Renal cortical epithelial cell (primary cell): ENCODE results near the gene SNX8. TPM values are rescaled to one million over a fixed set of nuclear protein-coding genes. Genes with fewer than 3 reads are reported as not detected.

Experiments used
- DNase-seq: peaks from one replicate; pipeline ENCODE4 v3.0.0-alpha.2; 2011; ENCODE audit warnings: low read depth
- total RNA-seq: library from RNA; depleted of rRNA; stranded (reverse); fragments of >200 nt; gene quantifications from 2 replicates; pipeline ENCODE4 v1.2.3, GENCODE V29; 2014

Gene SNX8
- total RNA-seq, 1 donor from 2014 or later = 7.3 TPM

DNA sequence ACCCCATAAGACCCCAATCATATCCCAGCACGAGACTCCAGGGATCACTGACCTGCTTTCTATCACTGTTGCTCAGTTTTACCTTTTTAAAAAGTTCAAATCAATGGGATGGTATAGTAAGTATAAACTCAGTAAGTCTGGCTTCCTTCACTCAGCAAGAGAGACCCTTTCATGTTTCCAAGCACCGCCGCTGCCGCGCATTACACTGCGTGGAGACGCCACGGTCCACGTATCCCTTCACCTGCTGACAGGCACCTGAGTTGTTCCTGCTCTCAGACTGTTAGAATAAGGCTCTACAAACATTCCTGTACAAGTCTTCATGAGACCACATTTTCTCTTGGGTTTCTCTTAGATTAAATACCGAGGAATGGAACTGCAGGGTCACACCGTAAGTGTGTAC is 109.8 kb downstream of the SNX8 start:
- DNase-seq = no peak

DNA sequence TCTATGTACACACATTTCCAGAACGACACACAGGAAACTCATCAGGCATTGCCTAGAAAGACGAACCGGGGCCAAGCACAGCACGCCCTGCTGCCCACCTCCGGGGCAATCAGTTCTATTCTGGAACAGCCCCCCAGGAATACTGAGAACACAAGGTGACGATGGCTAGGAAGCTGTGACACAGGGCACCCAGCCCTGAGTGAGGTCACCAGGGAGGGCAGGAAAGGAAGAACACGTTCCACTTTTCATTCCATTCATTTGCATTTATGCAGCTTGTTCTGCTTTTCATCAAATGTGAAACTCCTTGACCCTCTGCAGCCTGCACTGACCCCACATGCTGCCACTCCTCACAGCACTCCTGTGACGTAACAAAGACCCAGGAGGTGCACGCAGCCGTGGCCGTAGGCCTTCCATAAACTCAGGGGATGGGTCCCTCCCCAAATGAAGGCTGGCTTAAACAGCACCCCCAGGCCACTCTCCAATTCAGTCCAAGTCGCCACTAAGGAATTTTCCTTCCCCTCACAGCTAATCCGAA is 110.4 kb downstream of the SNX8 start:
- DNase-seq = no peak

DNA sequence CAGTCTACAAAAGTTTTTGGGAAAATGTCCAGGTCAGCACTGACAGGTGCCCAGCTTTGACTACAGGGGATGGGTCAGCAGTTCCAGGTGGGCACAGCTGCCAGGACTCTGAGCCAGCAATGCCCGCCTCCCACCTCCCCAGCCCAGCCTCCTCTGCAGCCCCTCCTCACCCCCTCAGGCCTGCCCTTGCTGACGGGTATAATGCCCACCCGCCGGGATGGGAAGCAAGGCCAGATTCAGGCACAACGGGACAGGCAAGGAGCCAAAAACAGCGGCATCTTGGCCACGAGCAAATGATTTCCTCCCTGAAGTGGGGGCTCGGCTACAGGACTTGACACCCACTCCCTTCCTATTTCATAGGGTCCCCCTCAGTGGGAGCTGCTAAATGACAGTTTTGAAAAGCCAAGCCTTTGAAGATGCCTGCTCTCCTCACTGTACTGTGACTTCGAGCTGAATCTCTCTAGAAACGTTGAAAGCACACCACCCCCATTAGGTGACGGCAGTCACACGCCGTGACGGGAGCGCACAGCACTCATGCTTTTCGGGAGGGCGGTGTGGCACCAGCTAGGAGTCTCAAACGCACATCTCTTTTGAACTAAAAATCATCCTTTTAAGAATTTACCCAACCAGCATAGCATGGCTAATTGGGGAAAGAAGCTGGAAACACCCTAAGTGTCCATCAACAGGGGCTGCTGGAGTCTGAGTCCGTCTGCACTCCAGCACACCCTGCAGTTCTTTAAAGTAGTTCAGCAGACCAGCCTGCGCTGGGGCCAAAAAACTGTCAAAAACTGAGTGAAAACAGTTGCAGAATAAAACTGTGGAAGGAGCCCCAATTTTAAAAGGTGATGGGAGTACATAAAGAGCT is 111.1 kb downstream of the SNX8 start:
- DNase-seq = no peak

DNA sequence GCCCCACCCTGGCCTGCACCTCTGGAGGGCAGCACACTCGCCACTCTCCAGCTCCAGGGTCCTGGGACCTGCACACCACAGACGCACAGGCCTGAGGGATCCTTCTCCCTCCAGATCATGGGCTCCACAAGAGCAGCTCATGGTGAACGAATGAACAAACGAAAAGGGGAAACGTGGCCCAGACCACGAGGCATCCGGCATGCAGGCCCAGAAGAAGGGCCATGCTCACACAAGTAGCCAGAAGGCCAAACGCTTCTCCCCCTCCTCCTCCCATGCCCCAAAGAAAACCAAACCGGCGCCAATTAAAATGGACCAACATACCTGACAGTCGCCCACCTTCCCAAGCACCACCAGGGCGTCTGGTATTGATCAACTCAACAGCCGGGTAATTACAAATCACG is 111.9 kb downstream of the SNX8 start:
- no peak for DNase-seq

Other genes with a start within 250 kb of the SNX8 start
- 33.5 and 64.4 TPM in 2 replicates for gene MAD1L1, start 81.5 kb downstream of the SNX8 start, total RNA-seq
- 17.9 and 25.9 TPM in 2 replicates for gene MRM2, start 72.2 kb downstream of the SNX8 start, total RNA-seq
- gene NUDT1, start 72.2 kb downstream of the SNX8 start, total RNA-seq = 5.5 and 17.2 TPM in 2 replicates
- 239 and 257 TPM in 2 replicates for gene EIF3B, start 40.4 kb upstream of the SNX8 start, total RNA-seq
- gene CHST12, start 89.2 kb upstream of the SNX8 start, total RNA-seq = 2.1 and 15.1 TPM in 2 replicates
- not detected in 2 replicates for gene GRIFIN, start 162.0 kb upstream of the SNX8 start, total RNA-seq
- 79.8 and 84.0 TPM in 2 replicates for gene LFNG, start 205.3 kb upstream of the SNX8 start, total RNA-seq
- 24.5 and 26.4 TPM in 2 replicates for gene BRAT1, start 241.1 kb upstream of the SNX8 start, total RNA-seq
- 11.1 and 25.8 TPM in 2 replicates for gene IQCE, start 244.5 kb upstream of the SNX8 start, total RNA-seq